ENCODE results near the gene AGPAT3. TPM values are rescaled to one million over a fixed set of nuclear protein-coding genes. Genes with fewer than 3 reads are reported as not detected.

Gene AGPAT3
- total RNA-seq, 1 donor from 2014 or later = 57.7 TPM

- ATAC-seq (ENCODE audit: low read depth) (no peak), DNase-seq (no peak)
- Mint-ChIP-seq H3K27me3 (no peaks in the 10 kb centered on the region), H3K36me3 (ENCODE audit: low read depth) (no peaks in the 10 kb centered on the region), H3K27ac (no peak overlapping the region), H3K9me3 (no peaks in the 10 kb centered on the region), H3K4me1 (peaks cover 2% of the 10 kb centered on the region), H3K4me3 (no peak overlapping the region)
- POLR2A ChIA-PET = no interaction called here
- no peak for TF ChIP-seq CTCF (IDR thresholded peaks at IDR 0.05)
- intact Hi-C loops (cut with micrococcal nuclease) = no loop called here
- CTCF ChIA-PET = no interaction called here
Measured at GRCh38 chr21:43991447-43991991, 126.5 kb downstream of the AGPAT3 start.

GRCh38 chr21:43992121-43992520 is 127.1 kb downstream of the AGPAT3 start:
- H3K27me3 Mint-ChIP-seq = no peaks in the 10 kb centered on the region
- no peak overlapping the region for H3K4me3 Mint-ChIP-seq
- CTCF ChIA-PET = no interaction called here
- POLR2A ChIA-PET = no interaction called here
- no peak overlapping the region for H3K27ac Mint-ChIP-seq
- H3K36me3 Mint-ChIP-seq (ENCODE audit: low read depth) = no peaks in the 10 kb centered on the region
- TF ChIP-seq CTCF (IDR thresholded peaks at IDR 0.05) = no peak
- no peaks in the 10 kb centered on the region for H3K4me1 Mint-ChIP-seq
- ATAC-seq (ENCODE audit: low read depth) = no peak
- no peaks in the 10 kb centered on the region for H3K9me3 Mint-ChIP-seq
- intact Hi-C loops (cut with micrococcal nuclease) = no loop called here
- no peak for DNase-seq

- no peaks in the 10 kb centered on the region for H3K36me3 Mint-ChIP-seq (ENCODE audit: low read depth)
- intact Hi-C loops (cut with micrococcal nuclease) = no loop called here
- no peaks in the 10 kb centered on the region for H3K27me3 Mint-ChIP-seq
- H3K4me3 Mint-ChIP-seq = no peak overlapping the region
- H3K4me1 Mint-ChIP-seq = no peaks in the 10 kb centered on the region
- DNase-seq (no peak), ATAC-seq (ENCODE audit: low read depth) (no peak)
- CTCF ChIA-PET = no interaction called here
- no peaks in the 10 kb centered on the region for H3K9me3 Mint-ChIP-seq
- no peak for TF ChIP-seq CTCF (IDR thresholded peaks at IDR 0.05)
- POLR2A ChIA-PET = no interaction called here
- H3K27ac Mint-ChIP-seq = no peak overlapping the region
Measured at GRCh38 chr21:43993420-43993934, 128.5 kb downstream of the AGPAT3 start.

GRCh38 chr21:43994085-43994484 is 129.1 kb downstream of the AGPAT3 start:
- DNase-seq (no peak), ATAC-seq (ENCODE audit: low read depth) (no peak)
- ChIA-PET CTCF (no interaction called here), POLR2A (no interaction called here)
- Mint-ChIP-seq H3K27me3 (no peaks in the 10 kb centered on the region), H3K9me3 (no peaks in the 10 kb centered on the region), H3K27ac (no peak overlapping the region), H3K4me1 (no peaks in the 10 kb centered on the region), H3K36me3 (ENCODE audit: low read depth) (no peaks in the 10 kb centered on the region), H3K4me3 (no peak overlapping the region)
- intact Hi-C loops (cut with micrococcal nuclease) = no loop called here
- no peak for TF ChIP-seq CTCF (IDR thresholded peaks at IDR 0.05)

DNA sequence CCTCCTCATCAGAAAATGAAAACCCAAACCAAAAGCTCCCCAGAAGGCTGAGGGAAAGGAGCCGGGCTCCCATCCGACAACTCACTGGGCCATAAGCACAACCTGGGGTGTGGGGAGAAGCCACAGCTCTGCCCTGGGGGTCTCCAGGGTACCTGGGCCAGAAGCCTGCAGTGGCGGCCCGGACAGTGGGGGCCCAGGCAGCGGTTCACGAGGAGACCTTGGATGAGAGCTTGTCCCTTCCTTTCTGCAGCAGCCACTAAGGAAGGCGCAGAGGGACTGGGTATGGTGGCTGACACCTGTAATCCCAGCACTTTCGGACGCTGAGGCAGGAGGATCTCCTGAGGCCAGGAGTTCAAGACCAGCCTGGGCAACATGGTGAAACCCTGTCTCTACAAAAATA is 129.6 kb downstream of the AGPAT3 start:
- Mint-ChIP-seq H3K9me3 (no peaks in the 10 kb centered on the region), H3K36me3 (ENCODE audit: low read depth) (no peaks in the 10 kb centered on the region), H3K27ac (no peak overlapping the region), H3K4me1 (no peaks in the 10 kb centered on the region), H3K4me3 (no peak overlapping the region), H3K27me3 (no peaks in the 10 kb centered on the region)
- intact Hi-C loops (cut with micrococcal nuclease) = no loop called here
- TF ChIP-seq CTCF (IDR thresholded peaks at IDR 0.05) = no peak
- ChIA-PET CTCF (no interaction called here), POLR2A (no interaction called here)
- no peak for DNase-seq
- ATAC-seq (ENCODE audit: low read depth) = no peak

Measured in activated B cell treated with CpG ODN at 0.5 μM for 24 hours (primary cell).